Liver (tissue), 9 donors: ENCODE results near the gene CXXC5. TPM values are rescaled to one million over a fixed set of nuclear protein-coding genes. Genes with fewer than 3 reads are reported as not detected.

Experiments
- DNase-seq: peaks from one replicate; pipeline ENCODE4 v3.0.0-alpha.2; 2017; ENCODE audit warnings: low spot score
- H3K27ac ChIP-seq, 2 donors: one replicate each; pipeline ENCODE4 v1.7.0; 2013; ENCODE audit warnings: inconsistent platforms in 2 of 2, low read length in 2 of 2, control low read depth in 1 of 2, low read depth in 1 of 2, mild to moderate bottlenecking in 1 of 2
- H3K27me3 ChIP-seq, 4 donors: one replicate each; pipeline versions ENCODE4 v1.6.1 to v1.7.0; 2013; ENCODE audit warnings: low read length in 3 of 4, inconsistent platforms in 1 of 4, mild to moderate bottlenecking in 1 of 4, moderate library complexity in 1 of 4; ENCODE audit not compliant: control insufficient read depth in 4 of 4, insufficient read depth in 4 of 4
- H3K36me3 ChIP-seq, 4 donors: one replicate each; pipeline versions ENCODE4 v1.6.1 to v1.7.0; 2013; ENCODE audit warnings: low read length in 3 of 4, mild to moderate bottlenecking in 3 of 4, low read depth in 1 of 4, moderate library complexity in 1 of 4; ENCODE audit not compliant: control insufficient read depth in 4 of 4, insufficient read depth in 3 of 4
- H3K4me1 ChIP-seq, 4 donors: one replicate each; pipeline versions ENCODE4 v1.6.1 to v1.7.0; 2013; ENCODE audit warnings: low read length in 3 of 4, mild to moderate bottlenecking in 3 of 4, moderate library complexity in 1 of 4; ENCODE audit not compliant: control insufficient read depth in 4 of 4, insufficient read depth in 4 of 4
- H3K4me3 ChIP-seq, 3 donors: one replicate each; pipeline versions ENCODE4 v1.6.1 to v1.7.0; 2013; ENCODE audit warnings: low read length in 3 of 3, control low read depth in 1 of 3, low read depth in 1 of 3, mild to moderate bottlenecking in 1 of 3
- H3K9ac ChIP-seq, 2 donors: one replicate each; pipeline ENCODE4 v1.7.0; 2013; ENCODE audit warnings: low read length in 2 of 2, mild to moderate bottlenecking in 2 of 2, moderate library complexity in 2 of 2, control low read depth in 1 of 2, low read depth in 1 of 2
- H3K9me3 ChIP-seq, 4 donors: one replicate each; pipeline versions ENCODE4 v1.6.1 to v1.7.0; 2013; ENCODE audit warnings: low read length in 3 of 4; ENCODE audit not compliant: control insufficient read depth in 4 of 4
- EGR1 ChIP-seq, 2 donors: IDR thresholded peaks; 2 replicates each; pipeline ENCODE4 v1.6.1; 2016 to 2018; ENCODE audit warnings: antibody characterized with exemption in 2 of 2, low read depth in 2 of 2
- FOXA1 ChIP-seq: IDR thresholded peaks from 2 replicates; pipeline ENCODE4 v1.6.1; 2016; ENCODE audit warnings: antibody characterized with exemption
- GABPA ChIP-seq, 2 donors: IDR thresholded peaks in 1 of 2; conservative IDR thresholded peaks in 1 of 2; 2 replicates each; pipeline ENCODE4 v1.6.1; 2016; ENCODE audit warnings: antibody characterized with exemption in 2 of 2, mild to moderate bottlenecking in 1 of 2, moderate library complexity in 1 of 2
- HNF4G ChIP-seq: IDR thresholded peaks from 2 replicates; pipeline ENCODE4 v1.6.1; 2016; ENCODE audit warnings: antibody characterized with exemption
- JUND ChIP-seq, 2 donors: IDR thresholded peaks; 2 replicates each; pipeline ENCODE4 v1.6.1; 2016; ENCODE audit warnings: antibody characterized with exemption in 2 of 2
- NR2F2 ChIP-seq: IDR thresholded peaks from 2 replicates; pipeline ENCODE4 v1.6.1; 2016; ENCODE audit warnings: antibody characterized with exemption
- RAD21 ChIP-seq, 2 donors: IDR thresholded peaks; 2 replicates each; pipeline ENCODE4 v1.6.1; 2016; ENCODE audit warnings: antibody characterized with exemption in 2 of 2, mild to moderate bottlenecking in 2 of 2
- RXRA ChIP-seq, 2 donors: IDR thresholded peaks; 2 replicates each; pipeline ENCODE4 v1.6.1; 2017 to 2018; ENCODE audit warnings: antibody characterized with exemption in 2 of 2, mild to moderate bottlenecking in 1 of 2
- SP1 ChIP-seq: IDR thresholded peaks from 2 replicates; pipeline ENCODE4 v1.6.1; 2018; ENCODE audit warnings: antibody characterized with exemption, mild to moderate bottlenecking
- TAF1 ChIP-seq: conservative IDR thresholded peaks from 2 replicates; pipeline ENCODE4 v1.6.1; 2016; ENCODE audit warnings: antibody characterized with exemption, mild to moderate bottlenecking
- WGBS: extraction: QIAGEN DNeasy Blood & Tissue Kit; methylation state at CpG from one replicate; pipeline ENCODE4 v1.1.7; 2013; 5-methylcytosine and 5-hydroxymethylcytosine counted together
- polyA plus RNA-seq, 2 donors: library from polyadenylated mRNA; stranded (reverse) in 1 of 2; unstranded in 1 of 2; fragments of 200-250 nt in 1 of 2; fragments of >200 nt in 1 of 2; fragmentation: Nextera tagmentation in 1 of 2; extraction: Ambion mirVana in 1 of 2; gene quantifications; one replicate each; pipeline versions ENCODE4 v1.2.1 to v1.2.3, GENCODE V29; 2013 to 2015
- total RNA-seq, 2 donors: library from RNA; depleted of rRNA; stranded (reverse); fragments of >200 nt; gene quantifications; one replicate each; pipeline ENCODE4 v1.2.3, GENCODE V29; 2014
- TF ChIP-seq, protein P1 (sequence below): IDR thresholded peaks from 2 replicates; pipeline ENCODE4 v1.6.1; 2016; ENCODE audit warnings: antibody characterized with exemption
- TF ChIP-seq, protein P2 (sequence below): IDR thresholded peaks from 2 replicates; pipeline ENCODE4 v1.6.1; 2016; ENCODE audit warnings: antibody characterized with exemption
- TF ChIP-seq, protein P3 (sequence below): IDR thresholded peaks from 2 replicates; pipeline ENCODE4 v1.6.1; 2016; ENCODE audit warnings: antibody characterized with exemption, mild to moderate bottlenecking
- TF ChIP-seq, protein P4 (sequence below): IDR thresholded peaks from 2 replicates; pipeline ENCODE4 v1.6.1; 2016; ENCODE audit warnings: antibody characterized with exemption
- donor health status: healthy.
- donor health status: healthy.
- donor health status: healthy.
- donor health status: healthy.
- donor health status: healthy.

CXXC5 gene
- total and polyA plus RNA-seq, 4 donors, result 40.6 to 78.6 (median 64.5) TPM

DNA sequence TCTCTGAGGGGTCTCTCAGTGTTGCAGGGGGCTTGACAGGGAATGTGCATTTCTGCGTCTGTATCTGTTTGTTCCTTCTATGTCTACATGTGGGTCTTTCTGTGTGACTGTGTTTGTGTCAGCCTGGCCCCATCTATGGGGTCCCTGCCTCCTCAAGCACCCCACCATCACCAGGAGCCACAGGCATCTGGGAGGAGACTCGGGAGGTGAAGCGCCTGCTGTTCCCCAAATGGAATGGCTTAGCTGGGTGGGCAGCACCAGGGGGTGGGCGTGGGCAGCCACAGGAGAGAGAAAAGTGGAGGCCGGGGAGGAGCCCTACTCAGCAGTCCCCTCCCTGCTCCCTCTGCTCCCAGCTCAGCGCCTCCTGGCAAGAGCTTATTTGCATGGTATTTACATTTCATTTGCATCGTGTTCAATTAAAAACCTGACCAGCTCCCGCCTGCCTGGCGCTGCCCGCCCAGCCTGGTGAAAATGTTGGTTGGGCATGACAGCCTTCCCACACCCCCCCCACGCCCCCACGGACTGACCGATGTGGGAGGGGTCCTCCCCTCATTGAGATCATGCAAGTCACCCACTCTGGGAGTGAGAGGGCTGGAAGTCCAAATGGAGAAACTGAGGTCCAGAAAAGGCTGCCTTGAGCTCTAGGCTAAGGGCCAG lies 50.5 kb downstream of the CXXC5 start:
- TF ChIP-seq HNF4G, result no peak
- no peak for TF ChIP-seq RAD21 (IDR thresholded peaks at IDR 0.05)
- no peak for TF ChIP-seq GABPA (IDR thresholded peaks at IDR 0.05 in 1 of 2, conservative IDR thresholded peaks at IDR 0.05 in 1 of 2)
- TF ChIP-seq FOXA1, result no peak
- no peak for TF ChIP-seq RXRA (IDR thresholded peaks at IDR 0.05)
- TF ChIP-seq SP1, result no peak
- TF ChIP-seq, protein P1, sequence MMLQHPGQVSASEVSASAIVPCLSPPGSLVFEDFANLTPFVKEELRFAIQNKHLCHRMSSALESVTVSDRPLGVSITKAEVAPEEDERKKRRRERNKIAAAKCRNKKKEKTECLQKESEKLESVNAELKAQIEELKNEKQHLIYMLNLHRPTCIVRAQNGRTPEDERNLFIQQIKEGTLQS, result no peak
- Histone ChIP-seq H3K4me1 (peaks cover 8 to 28% (median 16%) of the 10 kb centered on the region in 4 donors), H3K9ac (no peak overlapping the region), H3K36me3 (no peaks in the 10 kb centered on the region), H3K4me3 (no peak overlapping the region), H3K9me3 (no peaks in the 10 kb centered on the region), H3K27me3 (no peaks in the 10 kb centered on the region), H3K27ac (peak overlapping the region in 1 of 2 donors; percentile 15)
- peak; percentile 70 for DNase-seq
- 45% methylated on average over 13 of the region's 13 CpGs for WGBS

DNA sequence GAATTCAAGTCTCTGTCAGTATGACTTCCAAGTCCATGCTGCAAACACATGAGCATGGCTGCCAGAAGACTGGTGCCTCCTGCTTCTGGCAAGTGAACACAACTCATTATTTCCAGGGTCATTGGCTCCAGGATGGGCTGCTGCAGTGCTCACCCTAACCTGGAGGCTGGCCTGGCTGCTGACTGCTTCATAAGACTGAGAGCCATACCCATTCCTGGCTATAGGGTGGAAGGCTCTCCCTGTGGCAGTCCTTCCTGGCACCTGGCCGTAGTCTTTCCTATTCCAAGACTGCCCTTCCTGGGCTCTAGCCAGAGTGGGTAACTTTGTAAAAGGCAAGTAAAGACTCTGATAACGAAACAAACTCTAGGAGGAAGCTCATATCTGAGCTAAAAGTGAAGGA lies 51.2 kb downstream of the CXXC5 start:
- peaks cover 8 to 25% (median 16%) of the 10 kb centered on the region in 4 donors for H3K4me1 ChIP-seq
- no peak overlapping the region for H3K9ac ChIP-seq
- no peak for DNase-seq
- no peaks in the 10 kb centered on the region for H3K36me3 ChIP-seq
- no peak overlapping the region for H3K4me3 ChIP-seq
- no peaks in the 10 kb centered on the region for H3K27me3 ChIP-seq
- peak overlapping the region in 1 of 2 donors; percentile 15 for H3K27ac ChIP-seq
- H3K9me3 ChIP-seq, result no peaks in the 10 kb centered on the region
- WGBS, result 89% methylated on average over 2 of the region's 2 CpGs
- TF ChIP-seq, protein P2, sequence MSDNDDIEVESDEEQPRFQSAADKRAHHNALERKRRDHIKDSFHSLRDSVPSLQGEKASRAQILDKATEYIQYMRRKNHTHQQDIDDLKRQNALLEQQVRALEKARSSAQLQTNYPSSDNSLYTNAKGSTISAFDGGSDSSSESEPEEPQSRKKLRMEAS, result no peak
- TF ChIP-seq SP1 (no peak), HNF4G (no peak), NR2F2 (no peak), EGR1 (IDR thresholded peaks at IDR 0.05; ENCODE audit: low read depth in 2 of 2) (no peak), TAF1 (no peak), RXRA (IDR thresholded peaks at IDR 0.05) (no peak), RAD21 (IDR thresholded peaks at IDR 0.05) (no peak), JUND (IDR thresholded peaks at IDR 0.05) (no peak)
- TF ChIP-seq, protein P1, result no peak
- TF ChIP-seq, protein P3, sequence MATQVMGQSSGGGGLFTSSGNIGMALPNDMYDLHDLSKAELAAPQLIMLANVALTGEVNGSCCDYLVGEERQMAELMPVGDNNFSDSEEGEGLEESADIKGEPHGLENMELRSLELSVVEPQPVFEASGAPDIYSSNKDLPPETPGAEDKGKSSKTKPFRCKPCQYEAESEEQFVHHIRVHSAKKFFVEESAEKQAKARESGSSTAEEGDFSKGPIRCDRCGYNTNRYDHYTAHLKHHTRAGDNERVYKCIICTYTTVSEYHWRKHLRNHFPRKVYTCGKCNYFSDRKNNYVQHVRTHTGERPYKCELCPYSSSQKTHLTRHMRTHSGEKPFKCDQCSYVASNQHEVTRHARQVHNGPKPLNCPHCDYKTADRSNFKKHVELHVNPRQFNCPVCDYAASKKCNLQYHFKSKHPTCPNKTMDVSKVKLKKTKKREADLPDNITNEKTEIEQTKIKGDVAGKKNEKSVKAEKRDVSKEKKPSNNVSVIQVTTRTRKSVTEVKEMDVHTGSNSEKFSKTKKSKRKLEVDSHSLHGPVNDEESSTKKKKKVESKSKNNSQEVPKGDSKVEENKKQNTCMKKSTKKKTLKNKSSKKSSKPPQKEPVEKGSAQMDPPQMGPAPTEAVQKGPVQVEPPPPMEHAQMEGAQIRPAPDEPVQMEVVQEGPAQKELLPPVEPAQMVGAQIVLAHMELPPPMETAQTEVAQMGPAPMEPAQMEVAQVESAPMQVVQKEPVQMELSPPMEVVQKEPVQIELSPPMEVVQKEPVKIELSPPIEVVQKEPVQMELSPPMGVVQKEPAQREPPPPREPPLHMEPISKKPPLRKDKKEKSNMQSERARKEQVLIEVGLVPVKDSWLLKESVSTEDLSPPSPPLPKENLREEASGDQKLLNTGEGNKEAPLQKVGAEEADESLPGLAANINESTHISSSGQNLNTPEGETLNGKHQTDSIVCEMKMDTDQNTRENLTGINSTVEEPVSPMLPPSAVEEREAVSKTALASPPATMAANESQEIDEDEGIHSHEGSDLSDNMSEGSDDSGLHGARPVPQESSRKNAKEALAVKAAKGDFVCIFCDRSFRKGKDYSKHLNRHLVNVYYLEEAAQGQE, result no peak
- TF ChIP-seq, protein P4, sequence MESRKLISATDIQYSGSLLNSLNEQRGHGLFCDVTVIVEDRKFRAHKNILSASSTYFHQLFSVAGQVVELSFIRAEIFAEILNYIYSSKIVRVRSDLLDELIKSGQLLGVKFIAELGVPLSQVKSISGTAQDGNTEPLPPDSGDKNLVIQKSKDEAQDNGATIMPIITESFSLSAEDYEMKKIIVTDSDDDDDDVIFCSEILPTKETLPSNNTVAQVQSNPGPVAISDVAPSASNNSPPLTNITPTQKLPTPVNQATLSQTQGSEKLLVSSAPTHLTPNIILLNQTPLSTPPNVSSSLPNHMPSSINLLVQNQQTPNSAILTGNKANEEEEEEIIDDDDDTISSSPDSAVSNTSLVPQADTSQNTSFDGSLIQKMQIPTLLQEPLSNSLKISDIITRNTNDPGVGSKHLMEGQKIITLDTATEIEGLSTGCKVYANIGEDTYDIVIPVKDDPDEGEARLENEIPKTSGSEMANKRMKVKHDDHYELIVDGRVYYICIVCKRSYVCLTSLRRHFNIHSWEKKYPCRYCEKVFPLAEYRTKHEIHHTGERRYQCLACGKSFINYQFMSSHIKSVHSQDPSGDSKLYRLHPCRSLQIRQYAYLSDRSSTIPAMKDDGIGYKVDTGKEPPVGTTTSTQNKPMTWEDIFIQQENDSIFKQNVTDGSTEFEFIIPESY, result no peak
